Measurements from ENCODE around the gene SLC35E2B. TPM values are rescaled to one million over a fixed set of nuclear protein-coding genes. Genes with fewer than 3 reads are reported as not detected.
"Not testable (repeated sequence)": the region's sequence is repeated elsewhere in the genome, so short reads cannot be mapped to it uniquely, and the experiment has no call there.

SLC35E2B gene
- 32.4 TPM for polyA plus RNA-seq (2013, experiment 1 of 2; ENCODE audit: insufficient read length)
- 32.4 TPM for polyA plus RNA-seq (2013, experiment 2 of 2; ENCODE audit: insufficient read length)

DNA sequence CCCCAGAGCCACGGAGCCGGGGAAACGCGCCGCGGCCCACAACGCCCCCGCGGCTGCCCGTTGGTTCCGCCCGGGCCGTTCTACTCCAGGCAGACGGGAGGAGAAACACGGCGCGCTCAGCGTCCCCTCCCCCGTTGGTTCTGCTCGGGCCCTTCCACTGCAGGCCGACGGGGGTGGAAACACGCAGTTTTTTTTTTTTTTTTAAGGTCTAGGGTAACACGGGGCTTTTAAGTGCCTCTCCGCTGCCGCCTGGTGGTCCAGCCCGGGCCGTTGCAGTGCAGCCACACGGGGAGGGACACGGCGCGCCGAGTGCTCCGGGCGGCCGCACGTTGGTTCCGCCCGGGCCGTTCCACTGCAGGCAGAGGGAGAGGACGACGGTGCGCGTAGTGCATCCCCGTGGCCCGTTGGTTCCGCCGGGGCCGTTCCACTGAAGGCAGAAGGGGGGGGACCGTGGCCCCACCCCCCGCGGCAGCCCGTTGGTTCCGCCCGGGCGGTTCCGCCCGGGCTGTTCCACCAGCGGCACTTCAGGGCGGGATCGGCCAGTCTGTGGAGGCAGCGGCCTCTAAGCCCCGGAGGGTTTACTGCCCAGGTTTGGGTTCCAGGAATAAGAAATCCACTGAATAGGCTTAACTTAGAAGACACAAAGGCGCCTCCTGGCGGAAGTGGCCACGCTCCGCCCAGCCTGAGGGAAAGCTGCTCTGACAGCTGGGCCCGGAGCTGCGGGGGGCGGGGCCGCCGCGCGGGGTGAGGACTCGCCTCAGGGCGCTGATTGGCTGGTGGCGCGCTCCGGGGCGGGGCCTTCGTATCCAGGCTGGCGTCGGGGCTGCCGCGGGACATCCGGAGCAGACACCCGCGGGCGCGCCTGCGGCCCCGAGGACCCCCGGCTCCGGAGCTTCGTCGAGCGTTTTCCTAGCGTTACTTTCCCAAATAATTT is at the start of gene SLC35E2B:
Gene SLC35E2B (minus strand): TSS at position 82 of the 934 bp plus-strand sequence. CDS start 16,096 bp downstream, outside the sequence.
- peak; percentile 94 for DNase-seq

DNA sequence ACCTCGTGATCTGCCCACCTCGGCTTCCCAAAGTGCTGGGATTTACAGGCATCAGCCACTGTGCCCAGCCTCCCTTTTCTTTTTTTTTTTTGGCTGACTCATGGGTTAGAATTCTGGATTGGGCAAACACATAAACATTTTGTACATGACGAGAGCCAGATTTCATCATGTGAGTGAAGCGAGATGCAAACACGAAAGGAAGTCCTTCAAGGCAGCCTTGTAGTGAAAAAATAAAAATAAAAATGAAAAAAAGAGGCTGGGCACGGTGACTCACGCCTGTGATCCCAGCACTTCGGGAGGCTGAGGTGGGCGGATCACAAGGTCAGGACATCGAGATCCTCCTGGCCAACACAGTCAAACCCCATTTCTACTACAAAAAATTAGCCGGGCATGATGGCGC is 48.4 kb upstream of the SLC35E2B start:
- DNase-seq: peak; percentile 85

DNA sequence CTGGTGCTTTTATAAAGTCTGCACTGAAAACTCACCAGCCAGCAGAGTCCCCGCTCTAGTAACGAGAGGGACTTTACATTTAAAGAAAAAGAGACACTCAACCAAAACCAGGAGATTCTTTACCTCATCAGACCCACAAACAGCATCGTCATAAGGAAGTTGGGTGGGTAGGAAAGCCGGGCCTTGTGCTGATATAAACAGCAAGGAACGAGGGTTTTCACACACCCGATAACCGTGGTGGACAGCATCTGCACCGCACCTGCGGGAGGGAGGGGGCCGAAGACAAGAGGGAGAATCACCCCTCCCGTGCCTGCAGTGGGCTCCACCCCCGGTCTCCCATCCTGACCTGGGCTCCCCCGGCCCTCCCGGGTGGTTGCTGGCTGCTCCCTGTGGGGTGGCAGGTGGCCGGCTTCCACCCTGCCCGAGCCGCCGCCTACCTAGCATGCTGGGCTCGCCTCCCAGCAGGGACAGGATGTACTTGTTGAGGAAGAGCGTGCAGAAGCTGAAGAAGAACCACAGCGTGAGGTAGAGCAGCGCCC is 46.3 kb upstream of the SLC35E2B start:
- not testable (repeated sequence) for DNase-seq

DNA sequence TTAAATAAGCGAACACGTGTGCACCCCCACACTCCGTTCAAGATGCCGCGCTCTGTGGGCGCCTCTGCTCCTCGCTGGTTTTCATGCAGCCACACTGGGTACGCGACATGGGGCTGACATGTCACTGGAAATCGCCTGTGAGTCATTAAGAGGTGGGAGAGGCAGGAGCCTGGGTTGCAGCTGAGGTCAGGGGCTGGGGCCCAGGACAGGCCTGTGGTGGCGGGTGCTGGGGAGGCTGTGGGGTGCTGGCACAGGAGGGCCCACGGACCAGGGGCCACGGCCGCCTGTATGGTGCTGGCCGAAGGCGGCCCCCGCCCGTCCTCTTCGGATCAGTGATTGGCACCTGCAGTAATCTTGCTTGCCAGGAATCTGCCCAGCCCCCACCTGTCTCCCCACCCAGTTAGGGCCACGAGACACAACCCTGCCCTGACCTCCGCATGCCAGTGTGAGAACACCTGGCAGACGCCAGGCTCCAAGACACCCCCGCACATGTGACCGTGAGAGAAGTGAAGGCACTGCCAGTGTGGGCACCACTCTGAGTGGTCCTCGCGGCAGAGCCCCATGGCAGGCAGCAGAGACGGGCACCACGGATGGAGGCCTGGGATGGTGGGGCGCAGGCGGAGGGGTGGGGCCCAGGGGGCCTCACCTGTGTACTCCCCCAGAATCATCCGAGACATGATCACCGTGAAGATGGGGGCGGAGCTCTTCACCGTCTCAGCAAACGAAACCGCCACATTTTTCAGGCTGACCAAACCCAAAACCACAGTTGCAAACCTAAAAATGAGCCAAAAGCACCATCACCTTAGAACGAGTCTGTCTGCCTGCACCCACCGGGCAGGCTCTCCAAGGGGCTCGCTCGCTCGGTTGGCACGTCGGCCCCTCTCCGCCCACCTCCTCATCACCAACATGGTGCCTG is 45.3 kb upstream of the SLC35E2B start:
- not testable (repeated sequence) for DNase-seq

DNA sequence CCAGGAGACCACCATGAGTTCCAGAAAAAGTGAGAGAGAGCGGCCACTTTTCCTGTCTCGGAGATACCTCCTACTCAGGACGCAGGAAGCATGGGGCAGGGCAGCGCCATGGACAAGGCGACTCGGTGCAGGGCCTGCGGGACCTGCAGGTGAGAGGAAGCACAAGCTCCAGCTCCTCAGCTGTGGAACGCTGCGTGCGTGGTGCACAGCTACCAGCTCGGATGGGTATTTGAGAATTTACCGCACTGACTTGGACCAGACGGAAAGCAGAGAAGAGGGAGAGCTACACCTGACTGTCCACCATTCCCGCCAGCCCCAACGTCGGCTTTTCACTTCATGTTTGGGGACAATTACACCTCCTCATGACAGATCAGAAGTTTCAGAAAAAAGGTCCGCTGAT is 39.8 kb upstream of the SLC35E2B start:
- DNase-seq: no peak

DNA sequence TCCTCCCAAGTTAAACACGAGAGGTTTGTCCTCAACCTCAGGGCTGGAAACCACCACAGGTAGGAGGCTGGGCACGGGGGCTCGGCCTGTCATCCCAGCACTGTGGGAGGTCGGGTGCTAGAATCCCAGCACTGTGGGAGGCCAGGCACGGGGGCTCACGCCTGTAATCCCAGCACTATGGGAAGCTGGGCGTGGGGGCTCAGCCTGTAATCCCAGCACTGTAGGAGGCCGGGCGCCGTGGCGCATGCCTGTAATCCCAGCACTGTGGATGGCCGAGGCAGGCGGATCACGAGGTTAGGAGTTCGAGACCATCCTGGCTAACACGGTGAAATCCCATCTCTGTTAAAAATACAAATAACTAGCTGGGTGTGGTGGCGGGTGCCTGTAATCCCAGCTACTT is 38.3 kb upstream of the SLC35E2B start:
- no peak for DNase-seq

DNA sequence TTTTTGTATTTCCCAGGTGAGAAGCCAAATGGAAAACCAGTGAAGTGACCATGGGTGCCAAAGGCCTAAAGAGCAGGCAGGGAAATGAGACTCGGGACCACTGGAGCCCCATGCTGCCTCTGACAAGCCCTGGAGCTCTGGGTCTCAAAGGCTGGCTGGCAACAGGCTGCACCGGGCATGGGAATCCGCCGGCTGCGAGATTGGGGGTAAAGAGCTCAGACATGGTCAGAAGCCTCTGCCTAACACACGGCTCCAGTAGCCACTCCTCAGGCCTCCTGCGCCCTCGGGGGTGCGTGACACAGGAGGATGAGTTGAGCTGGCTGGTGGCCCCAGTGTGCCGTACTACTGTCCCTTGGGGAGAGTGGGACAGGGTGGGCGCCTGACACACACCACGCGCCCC is 37.6 kb upstream of the SLC35E2B start:
- not testable (repeated sequence) for DNase-seq

DNA sequence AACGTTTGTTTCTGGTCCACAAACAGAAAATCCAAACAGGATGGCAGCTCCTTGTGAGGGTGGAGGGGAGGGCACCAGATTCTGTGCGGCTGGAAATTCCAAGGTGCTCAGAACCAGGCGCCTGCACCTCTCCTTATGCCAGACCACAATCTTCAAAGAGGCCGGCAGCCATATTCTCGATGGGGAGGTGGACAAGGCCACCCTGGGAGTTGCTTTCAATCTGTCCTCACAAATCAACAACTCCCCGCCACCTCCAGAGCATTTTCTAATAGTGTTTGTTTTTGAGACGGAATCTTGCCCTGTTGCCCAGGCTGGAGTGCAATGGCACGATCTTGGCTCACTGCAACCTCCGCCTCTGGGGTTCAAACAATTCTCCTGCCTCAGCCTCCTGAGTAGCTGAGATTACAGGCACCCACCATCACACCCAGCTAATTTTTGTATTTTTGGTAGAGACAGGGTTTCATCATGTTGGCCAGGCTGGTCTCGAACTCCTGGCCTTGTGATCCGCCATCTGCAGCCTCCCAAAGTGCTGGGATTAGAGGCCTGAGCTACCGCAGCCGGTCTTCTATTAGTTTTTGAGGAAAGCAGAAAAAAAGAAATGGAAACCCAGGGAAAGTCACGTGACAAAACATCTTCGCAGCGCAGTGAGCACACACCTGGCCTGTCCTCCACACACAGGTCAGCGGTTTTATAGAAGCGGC is 36.7 kb upstream of the SLC35E2B start:
- not testable (repeated sequence) for DNase-seq

DNA sequence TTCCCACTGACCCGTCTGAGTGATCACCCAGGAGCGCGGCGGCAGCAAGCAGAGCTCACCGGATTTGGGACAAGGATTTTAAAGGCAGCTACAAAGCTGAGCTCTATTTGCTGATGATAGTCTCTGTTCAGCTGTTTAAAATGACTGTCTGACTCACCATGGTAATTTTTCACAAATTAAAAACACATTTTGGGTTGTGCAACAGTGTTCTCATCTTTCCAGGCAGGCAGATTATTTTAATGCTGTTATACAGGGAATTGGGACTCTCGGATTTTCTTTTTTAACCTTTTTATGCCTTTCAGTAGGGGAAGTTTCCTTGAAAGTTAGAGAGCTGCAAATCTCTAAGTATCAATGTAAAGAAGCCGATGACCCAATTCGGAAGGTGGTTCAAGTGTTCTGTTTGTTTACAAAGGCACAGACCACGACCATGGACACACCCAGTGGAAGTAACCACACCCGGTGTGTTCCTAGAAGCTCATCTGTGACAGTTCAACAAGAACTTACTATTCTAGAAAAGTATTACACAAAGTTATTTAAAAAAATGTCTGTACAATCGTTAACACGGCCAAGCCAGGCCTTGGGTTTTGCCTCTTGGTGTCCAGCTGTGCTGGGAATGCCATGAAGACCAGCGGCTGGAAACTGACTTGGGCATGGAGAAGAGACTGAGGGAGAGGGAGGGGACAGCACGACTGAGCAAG is 35.9 kb upstream of the SLC35E2B start:
- DNase-seq: peak; percentile 77

DNA sequence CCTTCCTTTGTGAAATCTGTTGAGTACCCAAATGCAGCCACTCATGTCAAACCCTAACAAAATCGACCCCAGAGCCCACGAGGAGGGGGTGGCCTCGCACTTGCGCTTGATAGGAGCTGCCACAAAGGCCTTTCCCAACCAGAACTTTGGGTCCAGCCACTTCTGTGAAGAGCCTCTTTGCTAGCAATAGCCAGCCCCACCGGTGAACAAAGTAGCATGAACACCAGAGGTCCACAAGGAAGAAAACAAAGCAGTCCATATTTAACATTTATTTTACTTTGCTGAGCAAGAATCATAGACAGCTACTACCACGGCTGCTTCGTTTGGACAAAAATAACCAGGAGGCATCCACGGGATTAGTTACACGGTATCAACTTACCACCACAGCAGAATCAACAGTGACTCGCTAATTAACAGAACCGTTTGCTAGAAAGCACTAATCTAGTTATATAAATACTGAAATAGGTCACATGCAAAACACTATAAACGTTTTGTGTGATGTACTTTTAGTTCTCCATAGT is 34.6 kb upstream of the SLC35E2B start:
- DNase-seq: peak; percentile 4

DNA sequence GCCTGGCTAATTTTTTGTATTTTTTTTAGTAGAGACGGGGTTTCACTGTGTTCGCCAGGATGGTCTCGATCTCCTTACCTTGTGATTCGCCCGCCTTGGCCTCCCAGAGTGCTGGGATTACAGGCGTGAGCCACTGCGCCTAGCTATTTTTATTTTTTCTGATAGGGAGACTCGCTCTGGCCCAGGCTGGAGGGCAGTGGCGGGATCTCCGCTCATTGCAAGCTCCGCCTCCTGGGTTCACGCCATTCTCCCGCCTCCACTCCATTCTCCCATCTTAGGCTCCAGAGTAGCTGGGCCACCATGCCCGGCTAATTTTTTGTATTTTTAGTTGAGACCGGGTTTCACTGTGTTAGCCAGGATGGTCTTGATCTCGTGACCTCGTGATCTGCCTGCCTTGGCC is 33.5 kb upstream of the SLC35E2B start:
- not testable (repeated sequence) for DNase-seq

DNA sequence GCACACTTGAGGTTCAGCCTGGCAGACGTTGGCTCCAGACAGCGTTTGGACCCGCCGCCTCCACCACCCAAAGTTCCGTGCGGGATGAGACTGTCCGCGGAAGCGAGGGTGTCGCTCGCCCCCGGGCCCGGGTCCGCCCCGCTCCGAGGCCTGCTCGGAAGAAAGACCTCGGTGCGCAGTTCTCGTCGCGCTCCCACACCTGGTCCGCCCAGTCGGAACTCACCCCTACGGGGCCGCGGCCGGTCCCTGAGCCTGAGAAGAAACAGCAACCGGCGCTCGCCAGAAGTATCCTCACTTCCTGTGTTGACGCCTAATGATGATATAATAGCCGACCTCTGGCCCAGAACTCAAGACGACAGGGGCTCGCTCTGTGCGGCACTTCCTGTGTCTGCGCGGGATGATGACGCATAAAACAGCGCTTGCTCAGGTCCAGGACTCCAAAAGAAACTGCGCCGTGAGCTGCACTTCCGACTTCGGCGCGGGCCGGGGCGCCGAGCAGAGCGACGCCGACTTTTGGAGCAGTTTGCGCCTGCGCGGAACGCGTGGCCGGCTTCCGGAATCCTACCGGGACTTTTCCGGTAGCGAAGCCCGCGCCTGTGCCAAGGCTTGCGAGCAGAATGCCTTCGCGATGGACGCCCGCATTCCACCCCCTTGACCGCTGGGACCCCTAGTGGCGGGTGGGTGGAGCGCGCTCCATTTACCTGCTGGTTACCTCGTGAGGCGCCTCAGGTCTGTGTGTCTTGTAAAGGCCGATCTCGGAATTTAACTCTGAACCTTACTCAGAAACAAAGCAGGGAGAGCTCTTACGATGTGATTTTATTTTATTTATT is 31.7 kb upstream of the SLC35E2B start, which contains the start of gene CDK11A:
Gene CDK11A (minus strand): TSS at position 323 of the 830 bp plus-strand sequence. CDS start 1,539 bp downstream, outside the sequence.
- peak; percentile 100 for DNase-seq

DNA sequence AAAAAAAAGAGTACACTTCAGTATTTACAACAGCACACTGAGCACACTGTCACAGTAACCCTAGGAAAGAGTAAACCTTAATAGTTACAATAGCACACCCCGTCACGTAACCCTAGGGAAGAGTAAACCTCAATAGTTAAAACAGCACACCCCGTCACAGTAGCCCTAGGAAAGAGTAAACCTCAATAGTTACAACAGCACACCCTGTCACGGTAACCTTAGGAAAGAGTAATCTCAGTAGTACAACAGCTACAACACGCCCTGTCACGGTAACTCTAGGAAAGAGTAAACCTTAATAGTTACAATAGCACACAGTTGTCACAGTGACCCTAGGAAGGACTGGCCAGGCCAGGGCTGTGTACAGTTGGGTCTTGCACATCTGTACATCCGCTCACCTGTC is 28.6 kb upstream of the SLC35E2B start:
- DNase-seq: no peak

DNA sequence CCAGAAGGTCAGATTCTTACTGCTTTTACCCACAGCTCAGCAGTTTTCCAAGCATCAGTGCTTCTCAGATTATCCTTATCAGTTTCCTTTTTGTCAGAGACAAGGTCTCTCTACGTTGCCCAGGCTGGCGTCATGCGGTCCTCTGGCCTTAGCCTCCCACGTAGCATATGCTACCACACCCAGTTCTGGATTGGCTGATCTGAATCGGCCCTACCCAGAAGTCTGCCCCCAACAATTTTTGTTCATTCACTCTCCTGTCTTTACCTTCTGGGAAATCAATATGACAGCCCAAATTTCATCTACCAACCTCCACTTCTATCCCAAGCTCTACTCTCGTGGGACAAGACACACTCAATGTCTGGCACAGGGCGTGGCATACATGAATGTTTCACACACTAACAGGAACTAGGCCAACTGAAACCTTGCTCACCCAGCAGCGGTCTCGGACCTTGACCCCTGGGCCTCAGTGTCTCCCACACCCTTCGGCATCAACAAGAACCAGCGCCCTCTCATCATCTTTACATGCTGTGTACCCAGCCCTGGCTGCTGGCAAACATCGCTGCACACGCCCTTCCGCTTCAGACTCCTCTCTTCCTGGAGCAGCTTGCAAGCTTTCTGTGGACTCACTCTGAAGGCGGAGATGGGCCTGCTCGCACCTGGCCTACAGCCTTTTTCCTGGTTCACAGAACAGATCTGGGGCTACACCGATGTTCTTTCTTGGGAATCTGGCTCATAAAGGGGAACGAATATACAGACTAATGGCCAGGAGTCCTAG is 22.7 kb upstream of the SLC35E2B start:
- DNase-seq: not testable (repeated sequence)

DNA sequence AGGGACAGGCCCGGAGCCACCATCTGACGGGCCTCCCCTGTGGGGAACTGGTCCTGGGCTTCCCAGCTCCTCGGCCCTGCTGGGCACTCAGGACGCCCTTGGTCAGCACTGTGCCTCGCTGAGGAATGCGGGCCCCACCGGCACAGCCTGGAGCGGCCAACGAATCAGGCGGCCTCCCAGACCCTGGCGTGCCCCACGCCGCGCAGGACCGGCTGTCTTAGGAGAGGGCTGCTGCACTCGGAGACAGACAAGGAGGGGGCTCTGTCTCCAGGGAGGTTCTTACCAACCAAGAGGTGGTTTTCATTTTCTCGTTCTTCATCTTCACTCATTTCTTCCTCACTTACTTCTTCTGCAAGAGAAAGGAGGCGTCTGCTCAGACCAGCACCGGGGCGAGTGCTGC is 15.3 kb upstream of the SLC35E2B start:
- DNase-seq: not testable (repeated sequence)

DNA sequence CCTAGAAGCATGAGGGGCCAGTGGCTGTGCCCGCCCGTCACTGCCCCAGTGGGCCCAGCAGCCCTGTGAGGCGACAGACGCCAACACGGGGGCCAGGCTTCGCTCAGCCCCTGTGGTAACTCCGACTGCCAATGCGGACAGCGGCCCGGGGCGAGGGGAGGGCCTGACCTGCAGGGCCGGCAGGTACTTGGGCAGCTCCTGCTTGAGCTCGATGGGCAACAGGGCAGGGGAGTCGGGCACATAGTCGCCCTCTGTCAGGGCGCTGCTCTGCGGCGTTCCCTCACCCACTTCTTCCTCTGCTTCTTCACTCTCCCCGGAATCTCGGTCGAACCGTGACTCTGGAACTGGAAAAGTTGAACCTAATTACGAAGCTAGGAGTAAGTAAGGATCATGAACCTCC is 14.6 kb upstream of the SLC35E2B start:
- DNase-seq: not testable (repeated sequence)

DNA sequence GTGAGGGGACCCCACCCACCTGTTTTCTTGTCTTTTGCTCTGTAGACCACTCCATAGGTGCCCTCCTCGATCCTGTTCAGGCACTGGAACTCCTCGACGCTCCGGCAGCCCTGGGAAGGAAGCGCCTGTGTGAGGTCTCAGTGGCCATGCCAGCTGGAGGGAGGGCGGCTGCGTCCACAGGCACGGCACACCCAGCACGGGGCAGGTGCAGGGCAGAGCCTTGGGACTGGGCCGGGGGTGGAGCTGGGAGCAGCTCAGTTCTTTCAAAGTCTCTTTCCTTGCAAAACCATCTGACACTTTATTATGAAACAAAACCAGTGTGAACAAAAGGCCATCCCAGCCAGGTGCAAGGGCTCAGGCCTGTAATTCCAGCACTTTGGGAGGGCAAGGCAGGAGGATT is 13.0 kb upstream of the SLC35E2B start:
- DNase-seq: not testable (repeated sequence)

DNA sequence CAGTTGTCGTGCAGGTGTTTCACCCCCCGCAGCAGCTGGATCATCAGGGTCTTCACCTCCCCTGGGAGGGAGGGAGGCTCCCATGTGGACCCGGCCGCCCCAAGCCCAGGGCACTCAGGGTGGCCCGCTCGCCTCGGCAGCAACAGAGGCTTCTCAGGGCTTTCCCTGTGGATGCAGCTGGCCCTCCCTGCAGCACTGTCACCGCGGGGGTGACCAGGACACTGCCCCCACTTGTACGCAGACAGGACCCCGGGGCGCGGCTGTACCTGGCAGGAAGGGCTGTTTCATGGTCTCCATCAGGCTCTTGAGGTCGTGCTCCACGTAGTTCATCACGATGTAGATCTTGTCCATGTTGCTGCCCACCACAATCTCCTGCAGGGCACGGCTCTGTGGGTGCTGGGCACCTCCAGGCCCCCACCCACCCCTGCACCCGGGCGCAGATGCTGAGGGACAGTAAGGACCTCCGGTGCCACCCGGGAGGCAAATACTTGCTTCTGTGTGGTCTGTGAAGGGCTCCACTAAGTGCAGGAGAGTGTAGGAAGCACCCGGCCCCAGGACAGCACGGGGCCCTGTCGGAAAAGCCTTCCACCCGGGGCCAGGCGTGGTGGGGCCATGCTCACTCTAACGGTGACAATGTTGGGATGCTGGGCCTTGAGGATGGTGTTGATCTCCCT is 11.8 kb upstream of the SLC35E2B start:
- DNase-seq: not testable (repeated sequence)

DNA sequence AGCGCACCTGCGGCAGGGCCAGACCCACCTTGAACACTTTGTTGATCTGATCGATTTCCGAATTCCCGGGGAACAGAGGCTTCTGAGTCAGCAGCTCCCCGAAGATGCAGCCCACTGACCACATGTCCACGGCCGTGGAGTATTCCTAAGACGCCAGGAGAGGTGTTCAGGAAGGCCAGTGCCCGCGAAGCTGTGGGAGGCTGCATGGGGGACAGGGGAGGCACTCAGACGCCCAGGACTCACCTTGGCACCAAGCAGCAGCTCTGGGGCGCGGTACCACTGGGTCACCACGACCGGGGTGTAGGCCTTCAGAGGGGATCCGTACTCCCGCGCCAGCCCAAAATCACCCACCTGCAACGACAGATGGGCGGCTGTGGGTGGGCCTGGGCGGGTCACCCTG is 11.2 kb upstream of the SLC35E2B start:
- DNase-seq: no peak

All from fibroblast of skin of scalp (primary cell).